CD4-positive, alpha-beta T cell treated with Interferon alpha-2 for 1 hour (primary cell): ENCODE data around the gene FBXO38.
A peak's percentile ranks its signal among the peaks of the same experiment; 100 is the strongest.

Experiments used
- DNase-seq, 2 donors: peaks; one replicate each; pipeline ENCODE4 v3.0.0-alpha.2; 2020 to 2022

Gene FBXO38

DNA sequence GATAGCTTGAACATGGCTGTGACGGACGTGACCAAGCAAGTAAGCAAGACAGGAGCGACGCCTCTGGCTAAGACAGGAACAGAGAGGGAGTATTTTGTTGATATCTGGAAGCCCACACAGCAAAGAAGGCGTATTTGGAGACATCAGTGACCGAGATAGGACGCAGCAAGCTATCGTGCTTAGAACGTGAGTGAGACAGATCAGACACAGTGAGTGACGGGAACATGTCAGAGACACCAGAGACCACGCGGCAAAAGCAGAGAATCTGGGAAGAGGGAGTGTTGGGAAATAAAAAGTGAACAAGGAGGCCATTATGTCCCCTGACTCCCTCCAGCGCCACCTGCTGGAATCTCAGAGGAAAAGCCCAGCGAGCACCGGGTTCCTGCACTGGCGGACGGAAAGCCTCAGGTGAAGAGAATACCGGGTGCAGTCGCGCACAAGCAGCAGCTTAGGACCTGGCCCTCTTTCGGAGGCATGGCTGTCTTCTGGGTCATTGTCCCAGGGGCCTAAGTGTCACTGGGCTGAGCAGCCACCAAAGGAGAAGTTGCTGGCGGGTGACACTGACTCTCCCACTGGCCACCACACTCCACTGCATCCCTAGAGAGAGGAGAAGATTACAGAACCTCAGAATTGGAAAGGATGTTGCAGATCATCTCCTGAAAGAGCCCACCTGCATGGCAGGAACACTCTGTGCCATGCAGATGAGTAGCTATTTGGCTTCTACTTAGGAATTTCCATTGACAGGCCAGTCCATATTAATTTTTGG lies 99.1 kb downstream of the FBXO38 start:
- DNase-seq = peak; percentile 27 to 45

DNA sequence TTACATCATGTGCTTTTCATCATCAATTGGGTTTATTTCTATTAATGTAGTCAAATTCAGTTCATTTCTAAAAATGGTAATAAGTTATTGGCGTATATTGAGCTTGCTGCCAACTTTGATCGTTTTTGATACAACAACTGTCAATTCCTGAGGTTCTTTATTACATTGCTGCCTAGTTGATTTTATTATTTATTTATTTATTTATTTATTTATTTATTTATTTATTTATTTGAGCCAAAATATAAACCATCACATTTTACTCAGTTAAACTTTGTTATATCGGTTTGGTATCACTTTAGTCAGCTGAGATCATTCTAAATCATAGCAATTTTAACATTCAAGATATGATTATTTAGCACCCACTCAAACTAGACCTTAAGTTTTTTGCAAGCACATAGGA lies 100.0 kb downstream of the FBXO38 start:
- DNase-seq = no peak

DNA sequence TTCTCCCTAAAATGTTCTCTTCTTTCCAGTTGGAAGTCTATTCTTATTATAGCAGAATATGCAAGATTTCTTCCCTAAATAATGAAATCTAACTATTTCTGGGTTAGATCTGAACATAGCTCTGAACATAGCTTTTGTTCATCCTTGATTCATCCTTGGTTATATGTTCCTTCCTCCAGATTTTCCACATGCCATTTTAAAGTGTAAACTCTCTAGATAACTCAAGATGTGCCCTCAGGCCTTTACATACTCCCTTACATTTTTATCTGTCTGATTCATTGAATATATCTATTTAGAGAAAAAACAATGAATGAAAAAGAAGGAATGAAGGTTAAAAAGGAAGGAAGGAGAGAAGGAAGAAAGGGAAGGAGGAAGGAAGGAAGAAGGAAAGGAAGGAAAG lies 100.9 kb downstream of the FBXO38 start:
- no peak for DNase-seq

DNA sequence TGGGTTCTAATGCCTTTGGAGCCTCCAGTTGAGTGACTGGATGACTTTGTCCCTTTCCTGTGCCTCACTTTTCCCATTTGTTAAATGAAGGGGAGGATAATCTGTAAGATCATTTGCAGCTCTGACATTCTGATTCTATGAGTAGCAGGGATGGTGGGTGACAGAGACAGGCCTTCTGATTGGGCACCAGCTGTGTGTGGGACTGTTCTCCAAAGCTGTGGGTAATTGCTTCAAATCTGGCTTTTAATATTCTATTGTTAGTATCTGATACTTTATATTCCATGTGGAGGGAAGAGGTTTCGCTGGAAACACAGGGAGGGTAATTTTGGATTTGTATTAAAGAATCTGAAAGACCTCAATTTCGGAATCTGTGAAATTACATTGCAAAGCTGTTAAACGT lies 102.7 kb downstream of the FBXO38 start:
- no peak for DNase-seq

DNA sequence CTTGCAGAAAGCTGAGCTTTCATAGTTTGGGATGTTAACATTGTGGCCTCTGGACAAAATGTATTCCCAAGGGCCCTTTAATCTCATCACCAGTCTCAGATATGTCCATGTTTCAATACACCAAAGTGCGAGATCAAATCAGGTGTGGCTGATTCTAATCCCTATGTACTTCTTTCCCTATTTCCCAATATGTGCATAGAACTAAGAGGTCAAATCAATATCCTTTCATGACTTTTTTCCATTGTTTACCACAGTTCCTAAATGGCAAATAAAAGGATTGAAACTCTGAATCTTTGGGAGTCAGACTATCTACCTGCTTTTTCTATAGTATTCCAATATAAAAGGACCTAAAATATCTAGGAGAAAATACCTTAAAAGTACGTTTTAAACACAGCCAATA lies 105.0 kb downstream of the FBXO38 start:
- DNase-seq = no peak

DNA sequence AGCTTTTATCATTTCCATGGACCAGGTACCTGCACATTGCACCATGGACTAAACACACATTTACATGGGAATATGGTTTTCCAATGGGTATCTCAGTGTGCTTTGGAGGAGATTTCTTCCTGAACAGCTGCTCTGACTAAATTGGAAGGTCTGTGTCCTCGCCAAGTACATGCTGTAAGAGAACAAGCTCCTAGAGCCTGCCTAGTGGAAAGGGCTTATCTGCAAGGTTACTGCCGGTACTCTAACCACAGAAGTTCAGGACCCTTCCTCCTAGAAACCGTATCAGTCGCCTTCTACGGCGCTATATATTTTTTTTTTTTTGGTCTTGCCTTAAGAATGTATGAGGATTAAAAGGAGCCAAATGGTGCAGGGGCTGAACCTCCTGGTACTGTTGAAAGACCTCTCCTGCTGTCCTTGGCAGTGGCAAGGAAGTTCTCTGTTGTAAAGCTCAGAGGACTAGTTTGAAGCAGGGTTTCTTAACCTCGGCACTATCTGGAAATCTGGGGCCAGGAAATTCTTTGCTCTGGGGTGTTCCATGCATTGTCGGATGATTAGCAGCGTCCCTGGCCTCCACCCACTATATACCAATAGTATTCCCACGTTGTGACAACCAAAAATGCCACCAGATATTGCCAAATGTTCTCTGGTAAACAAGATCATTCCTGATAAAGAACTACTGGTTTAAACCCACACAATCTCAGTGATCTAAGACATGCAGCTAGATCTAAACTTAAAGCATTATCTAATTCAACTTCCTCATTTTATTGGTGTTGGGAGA lies 107.4 kb downstream of the FBXO38 start:
- no peak for DNase-seq

DNA sequence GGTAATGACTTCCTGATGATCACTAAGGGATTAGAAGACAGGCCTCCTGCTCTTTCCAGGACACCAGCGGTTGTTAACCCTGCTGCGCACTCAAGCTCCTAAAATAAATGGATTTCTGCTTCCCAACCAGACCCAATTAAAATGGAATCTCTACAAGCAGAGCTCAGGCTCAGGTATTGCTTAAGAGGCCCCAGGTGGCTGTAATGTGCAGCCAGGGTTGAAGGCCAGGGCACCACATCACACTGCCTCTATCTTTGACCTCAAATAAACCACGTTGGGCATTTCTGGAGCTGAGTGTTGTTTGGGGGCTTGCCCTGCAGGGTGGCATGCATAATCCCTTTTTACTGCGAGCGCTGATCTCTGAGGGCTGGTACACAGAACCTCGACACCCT lies 108.0 kb downstream of the FBXO38 start:
- no peak for DNase-seq

DNA sequence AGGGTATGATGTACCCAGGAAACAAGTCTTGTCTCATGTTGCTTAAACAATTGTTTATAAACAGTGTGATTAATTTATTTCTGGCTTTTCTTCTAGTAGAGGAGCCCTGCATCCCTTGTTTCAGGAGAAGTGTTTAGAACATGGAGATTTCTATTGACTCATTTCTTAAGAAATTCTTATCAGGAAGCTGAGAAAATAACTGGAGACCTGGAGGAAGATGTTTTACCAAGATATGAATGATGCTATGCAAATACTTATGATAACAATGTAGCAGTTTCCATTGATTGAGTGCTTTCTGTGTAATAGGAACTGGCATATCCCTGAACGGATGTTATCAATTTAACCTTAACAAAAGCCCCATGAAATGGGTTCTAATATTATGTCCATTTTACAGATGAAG lies 108.6 kb downstream of the FBXO38 start:
- no peak for DNase-seq
